ENCODE results near the gene CPAMD8. TPM values are rescaled to one million over a fixed set of nuclear protein-coding genes. Genes with fewer than 3 reads are reported as not detected.

The CPAMD8 gene
- total and polyA plus RNA-seq, 2 experiments from 2014 or later, result 7.9 to 17.6 TPM

DNA sequence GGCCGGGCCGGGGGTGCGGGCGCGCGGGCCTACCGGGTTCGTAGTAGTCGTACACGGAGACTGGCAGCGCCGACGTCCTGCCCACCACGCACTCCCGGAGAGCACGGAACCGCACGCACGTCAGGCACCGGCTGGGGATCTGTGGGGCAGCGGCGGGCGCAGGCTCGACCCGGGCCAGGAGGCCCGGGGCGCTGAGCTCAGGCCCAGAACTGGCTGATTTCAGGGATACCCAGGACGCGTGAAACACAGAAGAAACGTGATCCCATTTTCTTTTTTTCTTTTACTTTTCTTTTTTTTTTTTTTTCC, 128.8 kb downstream of the CPAMD8 start:
- H3K27me3 ChIP-seq, result no peaks in the 10 kb centered on the region
- H4K20me1 ChIP-seq (ENCODE audit: insufficient read depth, poor library complexity, severe bottlenecking), result no peaks in the 10 kb centered on the region
- 14% methylated on average over 20 of the region's 30 CpGs for WGBS (ENCODE audit: low lambda C conversion rate, missing lambda C conversion rate)
- no peaks in the 10 kb centered on the region for H3K79me2 ChIP-seq
- no peaks in the 10 kb centered on the region for H3K36me3 ChIP-seq (replicated peaks; ENCODE audit: insufficient read depth, low read depth)
- no peaks in the 10 kb centered on the region for H3K9me3 ChIP-seq (ENCODE audit: low read depth)
- TF ChIP-seq EZH2 (IDR thresholded peaks at IDR 0.05; ENCODE audit: borderline replicate concordance) (no peak), EZH2phosphoT487 (IDR thresholded peaks at IDR 0.05; ENCODE audit: low read depth, severe bottlenecking, unreplicated experiment) (no peak)
- TF ChIP-seq, protein P1, sequence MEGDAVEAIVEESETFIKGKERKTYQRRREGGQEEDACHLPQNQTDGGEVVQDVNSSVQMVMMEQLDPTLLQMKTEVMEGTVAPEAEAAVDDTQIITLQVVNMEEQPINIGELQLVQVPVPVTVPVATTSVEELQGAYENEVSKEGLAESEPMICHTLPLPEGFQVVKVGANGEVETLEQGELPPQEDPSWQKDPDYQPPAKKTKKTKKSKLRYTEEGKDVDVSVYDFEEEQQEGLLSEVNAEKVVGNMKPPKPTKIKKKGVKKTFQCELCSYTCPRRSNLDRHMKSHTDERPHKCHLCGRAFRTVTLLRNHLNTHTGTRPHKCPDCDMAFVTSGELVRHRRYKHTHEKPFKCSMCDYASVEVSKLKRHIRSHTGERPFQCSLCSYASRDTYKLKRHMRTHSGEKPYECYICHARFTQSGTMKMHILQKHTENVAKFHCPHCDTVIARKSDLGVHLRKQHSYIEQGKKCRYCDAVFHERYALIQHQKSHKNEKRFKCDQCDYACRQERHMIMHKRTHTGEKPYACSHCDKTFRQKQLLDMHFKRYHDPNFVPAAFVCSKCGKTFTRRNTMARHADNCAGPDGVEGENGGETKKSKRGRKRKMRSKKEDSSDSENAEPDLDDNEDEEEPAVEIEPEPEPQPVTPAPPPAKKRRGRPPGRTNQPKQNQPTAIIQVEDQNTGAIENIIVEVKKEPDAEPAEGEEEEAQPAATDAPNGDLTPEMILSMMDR (IDR thresholded peaks at IDR 0.05; ENCODE audit: poor library complexity), result no peak
- no peaks in the 10 kb centered on the region for H3K9me2 ChIP-seq (replicated peaks; ENCODE audit: insufficient read depth)
- peak overlapping the region; percentile 98 for H3K4me2 ChIP-seq
- peak overlapping the region; percentile 70 for H3K27ac ChIP-seq
- no peak for DNase-seq (ENCODE audit: low spot score)
- H3K4me3 ChIP-seq, result peak overlapping the region; percentile 60
- H3K4me1 ChIP-seq (ENCODE audit: insufficient read depth), result peaks cover 3% of the 10 kb centered on the region
- peak overlapping the region; percentile 95 for H2AFZ ChIP-seq

DNA sequence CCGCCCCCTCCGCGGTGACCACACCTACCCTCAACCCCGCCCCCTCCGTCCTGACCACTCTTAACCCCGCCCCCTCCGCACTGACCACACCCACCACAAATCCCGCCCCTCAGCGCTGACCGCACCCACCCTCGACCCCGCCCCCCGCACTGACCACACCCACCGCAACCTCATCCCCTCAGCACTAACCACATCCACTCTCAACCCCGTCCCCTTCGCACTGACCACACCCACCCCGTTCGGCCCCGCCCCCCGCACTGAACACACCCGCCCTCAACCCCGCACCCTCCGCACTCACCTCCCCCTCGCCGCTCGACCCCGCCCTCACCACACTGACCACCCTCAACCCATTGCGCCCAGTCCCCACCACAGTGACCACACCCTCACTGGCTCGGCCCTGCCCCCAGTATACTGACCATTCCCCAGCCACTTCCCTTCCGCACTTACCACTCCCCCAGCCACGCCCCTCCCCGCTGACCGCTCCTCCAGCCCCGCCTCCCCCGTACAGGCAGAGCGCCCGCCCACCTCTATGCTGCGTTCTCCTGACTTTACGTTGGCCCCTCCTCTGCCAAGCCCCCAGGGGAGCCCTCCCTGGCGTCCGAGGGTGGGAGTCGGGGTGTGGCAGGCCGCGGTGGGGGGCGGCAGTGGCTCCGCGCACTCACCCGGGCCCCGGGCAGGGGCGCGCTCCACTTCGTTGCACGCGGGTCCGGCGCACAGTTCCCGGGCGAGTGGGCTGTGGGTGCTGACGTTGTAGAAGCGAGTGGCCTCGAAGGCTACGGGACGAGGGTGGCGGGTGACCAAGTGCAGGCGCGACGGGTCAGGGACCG, 129.4 kb downstream of the CPAMD8 start:
- peak; percentile 96 for DNase-seq (ENCODE audit: low spot score)
- H3K4me1 ChIP-seq (ENCODE audit: insufficient read depth), result peaks cover 3% of the 10 kb centered on the region
- H3K9me2 ChIP-seq (replicated peaks; ENCODE audit: insufficient read depth), result no peaks in the 10 kb centered on the region
- H3K4me3 ChIP-seq, result peak overlapping the region; percentile 60
- H3K27me3 ChIP-seq, result no peaks in the 10 kb centered on the region
- H2AFZ ChIP-seq, result peak overlapping the region; percentile 95
- peak overlapping the region; percentile 99 for H3K4me2 ChIP-seq
- peak overlapping the region; percentile 70 for H3K27ac ChIP-seq
- H4K20me1 ChIP-seq (ENCODE audit: insufficient read depth, poor library complexity, severe bottlenecking), result no peaks in the 10 kb centered on the region
- WGBS (ENCODE audit: low lambda C conversion rate, missing lambda C conversion rate), result 2% methylated on average over 25 of the region's 68 CpGs
- no peak for TF ChIP-seq EZH2phosphoT487 (IDR thresholded peaks at IDR 0.05; ENCODE audit: low read depth, severe bottlenecking, unreplicated experiment)
- H3K36me3 ChIP-seq (replicated peaks; ENCODE audit: insufficient read depth, low read depth), result no peaks in the 10 kb centered on the region
- no peaks in the 10 kb centered on the region for H3K79me2 ChIP-seq
- no peaks in the 10 kb centered on the region for H3K9me3 ChIP-seq (ENCODE audit: low read depth)

DNA sequence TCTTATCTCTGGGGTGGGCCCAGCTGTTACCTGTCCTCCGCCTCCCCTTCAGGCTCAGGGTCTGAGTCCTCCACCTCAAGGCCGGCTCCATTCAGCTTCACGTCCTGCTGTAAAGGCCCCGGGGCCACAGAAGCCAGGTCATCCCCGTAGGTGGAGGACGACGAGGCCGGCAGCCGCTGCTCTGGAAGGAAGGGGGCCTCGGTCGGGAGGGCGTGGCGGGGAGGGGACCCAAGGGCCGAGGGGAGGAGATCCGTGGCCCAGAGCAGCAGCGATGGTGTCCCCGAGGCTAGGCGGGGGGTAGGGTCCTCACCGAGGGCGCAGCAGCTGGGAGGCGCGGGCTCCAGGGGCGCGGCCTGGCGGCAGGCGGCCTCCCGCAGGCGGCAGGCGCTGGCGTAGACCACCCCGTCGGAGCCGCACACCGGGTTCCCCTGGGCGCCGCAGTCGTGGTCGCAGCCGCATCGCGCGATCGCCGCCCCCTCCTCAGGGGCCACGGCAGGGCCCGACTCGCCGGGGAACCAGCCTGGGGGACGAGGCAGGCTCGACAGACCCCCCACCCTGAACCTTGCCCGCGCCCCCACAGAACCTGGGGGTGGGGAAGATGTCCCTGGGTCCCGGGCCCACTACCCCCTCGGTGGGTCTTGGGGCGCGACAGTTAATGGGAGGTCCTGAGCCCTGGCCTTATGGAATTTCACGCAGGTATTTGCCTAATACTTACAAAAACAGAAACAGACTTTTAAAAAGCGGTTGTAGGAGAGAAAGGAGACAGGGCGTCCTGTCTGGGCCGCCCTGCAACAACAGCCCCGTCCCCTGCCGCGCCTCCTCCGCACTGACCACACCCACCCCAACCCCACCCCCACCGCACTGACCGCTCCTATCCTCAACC, 130.2 kb downstream of the CPAMD8 start:
- H4K20me1 ChIP-seq (ENCODE audit: insufficient read depth, poor library complexity, severe bottlenecking), result no peaks in the 10 kb centered on the region
- no peaks in the 10 kb centered on the region for H3K9me3 ChIP-seq (ENCODE audit: low read depth)
- H3K27me3 ChIP-seq, result no peaks in the 10 kb centered on the region
- no peaks in the 10 kb centered on the region for H3K36me3 ChIP-seq (replicated peaks; ENCODE audit: insufficient read depth, low read depth)
- H3K27ac ChIP-seq, result peak overlapping the region; percentile 16
- H3K4me2 ChIP-seq, result peak overlapping the region; percentile 99
- H3K9me2 ChIP-seq (replicated peaks; ENCODE audit: insufficient read depth), result no peaks in the 10 kb centered on the region
- H2AFZ ChIP-seq, result peak overlapping the region; percentile 87
- DNase-seq (ENCODE audit: low spot score), result peak; percentile 37
- 2% methylated on average over 40 of the region's 66 CpGs for WGBS (ENCODE audit: low lambda C conversion rate, missing lambda C conversion rate)
- TF ChIP-seq, protein P1 (IDR thresholded peaks at IDR 0.05; ENCODE audit: poor library complexity), result no peak
- no peak for TF ChIP-seq EZH2 (IDR thresholded peaks at IDR 0.05; ENCODE audit: borderline replicate concordance)
- TF ChIP-seq EZH2phosphoT487 (IDR thresholded peaks at IDR 0.05; ENCODE audit: low read depth, severe bottlenecking, unreplicated experiment), result no peak
- H3K4me1 ChIP-seq (ENCODE audit: insufficient read depth), result peaks cover 3% of the 10 kb centered on the region
- H3K4me3 ChIP-seq, result peak overlapping the region; percentile 39
- no peaks in the 10 kb centered on the region for H3K79me2 ChIP-seq
